ENCODE measurements around the gene AP1AR. TPM values are rescaled to one million over a fixed set of nuclear protein-coding genes. Genes with fewer than 3 reads are reported as not detected.

Gene AP1AR
- total and polyA plus RNA-seq, 2 of the 8 experiments (the other 6 are each of a cell fraction or from before 2014, with no cell fraction given), result 5.3 to 27.7 TPM

GRCh38 chr4:112315446-112315845, 83.9 kb downstream of the AP1AR start (continued):
- TF ChIP-seq ASH2L (IDR thresholded peaks at IDR 0.05; ENCODE audit: low read length) (no peak), EZH2 (IDR thresholded peaks at IDR 0.05; ENCODE audit: low read depth, low read length, severe bottlenecking) (no peak), MAFK (IDR thresholded peaks at IDR 0.05; ENCODE audit: low read depth, low read length) (no peak), GTF2F1 (IDR thresholded peaks at IDR 0.05; ENCODE audit: borderline replicate concordance, low read depth, low read length) (no peak)
